22Rv1 (cell line): Measurements from ENCODE around the gene KSR2.

ENCODE experiments used
- ZFX ChIP-seq: fragments of 450-650 bp; IDR thresholded peaks from 2 replicates; pipeline ENCODE4 v1.6.1; 2017; ENCODE audit warnings: antibody characterized with exemption, borderline replicate concordance
- TF ChIP-seq, protein P1 (sequence below): fragments of 450-650 bp; IDR thresholded peaks from 2 replicates; pipeline ENCODE4 v1.5.1; 2017; ENCODE audit warnings: mild to moderate bottlenecking

DNA sequence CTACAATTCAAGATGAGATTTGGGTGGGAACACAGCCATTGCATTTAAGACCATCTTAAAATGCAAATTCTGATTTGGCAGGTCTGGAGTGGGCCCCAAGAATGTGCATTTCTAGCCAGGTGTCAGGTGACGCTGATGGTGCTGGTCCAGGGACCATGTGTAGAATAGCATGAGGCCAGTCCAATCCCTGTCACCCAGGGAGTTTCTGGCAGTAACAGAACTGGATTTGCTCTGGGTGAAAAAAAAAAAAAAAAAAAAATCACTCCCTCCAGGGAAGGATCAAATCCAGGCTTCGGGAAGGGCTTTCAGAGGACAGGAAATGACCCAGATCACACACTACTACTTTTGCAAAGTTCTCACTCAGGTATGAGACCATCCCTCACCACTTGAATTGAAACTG is 394.1 kb downstream of the KSR2 start:
- TF ChIP-seq, protein P1, sequence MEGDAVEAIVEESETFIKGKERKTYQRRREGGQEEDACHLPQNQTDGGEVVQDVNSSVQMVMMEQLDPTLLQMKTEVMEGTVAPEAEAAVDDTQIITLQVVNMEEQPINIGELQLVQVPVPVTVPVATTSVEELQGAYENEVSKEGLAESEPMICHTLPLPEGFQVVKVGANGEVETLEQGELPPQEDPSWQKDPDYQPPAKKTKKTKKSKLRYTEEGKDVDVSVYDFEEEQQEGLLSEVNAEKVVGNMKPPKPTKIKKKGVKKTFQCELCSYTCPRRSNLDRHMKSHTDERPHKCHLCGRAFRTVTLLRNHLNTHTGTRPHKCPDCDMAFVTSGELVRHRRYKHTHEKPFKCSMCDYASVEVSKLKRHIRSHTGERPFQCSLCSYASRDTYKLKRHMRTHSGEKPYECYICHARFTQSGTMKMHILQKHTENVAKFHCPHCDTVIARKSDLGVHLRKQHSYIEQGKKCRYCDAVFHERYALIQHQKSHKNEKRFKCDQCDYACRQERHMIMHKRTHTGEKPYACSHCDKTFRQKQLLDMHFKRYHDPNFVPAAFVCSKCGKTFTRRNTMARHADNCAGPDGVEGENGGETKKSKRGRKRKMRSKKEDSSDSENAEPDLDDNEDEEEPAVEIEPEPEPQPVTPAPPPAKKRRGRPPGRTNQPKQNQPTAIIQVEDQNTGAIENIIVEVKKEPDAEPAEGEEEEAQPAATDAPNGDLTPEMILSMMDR: no peak
- TF ChIP-seq ZFX: no peak
